ENCODE results near the gene APCDD1L.

The APCDD1L gene

DNA sequence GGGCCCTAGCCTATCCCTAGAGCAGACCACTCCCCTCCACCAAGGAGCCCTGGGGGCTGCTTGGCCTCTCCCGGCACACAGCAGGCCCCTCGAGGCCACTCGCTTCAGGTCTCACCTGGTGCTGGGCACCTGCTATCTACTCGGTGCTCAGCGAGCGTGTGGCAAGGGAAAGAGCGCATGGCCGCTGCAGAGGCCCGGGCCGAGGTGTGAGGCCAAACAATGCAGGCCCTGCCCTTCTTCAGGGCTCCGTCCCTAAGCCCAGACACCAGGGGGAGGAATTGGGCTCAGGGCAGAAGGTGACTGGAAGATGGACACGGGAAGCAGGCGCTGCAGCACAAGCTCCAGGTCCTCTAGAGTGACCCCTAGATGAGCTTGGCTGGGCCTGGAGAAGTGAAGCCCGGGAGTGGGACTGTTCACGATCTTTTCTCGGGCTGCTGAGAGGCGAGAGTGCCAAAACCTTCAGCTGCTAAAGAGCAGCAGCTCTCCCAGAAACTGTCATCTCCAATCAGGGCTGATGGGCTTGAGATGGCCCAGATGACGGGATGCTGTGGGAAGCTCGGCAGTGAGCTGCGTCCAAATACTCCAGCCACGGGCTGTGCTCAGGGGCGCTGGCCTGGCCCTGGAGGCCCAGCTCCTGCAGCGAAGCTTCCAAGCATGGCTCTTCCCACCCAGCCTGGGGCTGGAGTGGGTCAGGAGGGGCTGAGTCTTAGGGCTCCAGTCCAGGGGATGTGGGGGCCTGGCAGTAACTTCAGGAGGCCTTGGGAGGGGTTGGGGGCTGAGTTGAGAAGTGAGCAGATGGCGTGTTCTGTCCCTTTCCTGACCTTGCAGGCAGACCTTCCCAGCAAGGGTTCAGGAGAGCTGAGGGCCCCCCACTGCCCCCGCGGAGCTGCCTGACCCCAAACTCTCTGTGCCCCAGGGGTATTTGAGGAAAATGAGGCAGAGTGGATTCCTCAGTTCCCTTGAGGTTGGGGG, 43.7 kb downstream of the APCDD1L start:
- no peak overlapping the region for H3K27ac ChIP-seq (replicated peaks)
- no peak overlapping the region for H3K4me3 ChIP-seq (replicated peaks; ENCODE audit: insufficient read depth, low read length)
- DNase-seq (ENCODE audit: low read depth in 1 of 2, low spot score in 1 of 2), result no peak
- TF ChIP-seq GABPA (IDR thresholded peaks at IDR 0.05; ENCODE audit: low read depth) (no peak), SPI1 (IDR thresholded peaks at IDR 0.05; ENCODE audit: borderline replicate concordance, low read depth) (no peak), POLR2AphosphoS5 (IDR thresholded peaks at IDR 0.05; ENCODE audit: low read depth) (no peak)
- TF ChIP-seq, protein P1, sequence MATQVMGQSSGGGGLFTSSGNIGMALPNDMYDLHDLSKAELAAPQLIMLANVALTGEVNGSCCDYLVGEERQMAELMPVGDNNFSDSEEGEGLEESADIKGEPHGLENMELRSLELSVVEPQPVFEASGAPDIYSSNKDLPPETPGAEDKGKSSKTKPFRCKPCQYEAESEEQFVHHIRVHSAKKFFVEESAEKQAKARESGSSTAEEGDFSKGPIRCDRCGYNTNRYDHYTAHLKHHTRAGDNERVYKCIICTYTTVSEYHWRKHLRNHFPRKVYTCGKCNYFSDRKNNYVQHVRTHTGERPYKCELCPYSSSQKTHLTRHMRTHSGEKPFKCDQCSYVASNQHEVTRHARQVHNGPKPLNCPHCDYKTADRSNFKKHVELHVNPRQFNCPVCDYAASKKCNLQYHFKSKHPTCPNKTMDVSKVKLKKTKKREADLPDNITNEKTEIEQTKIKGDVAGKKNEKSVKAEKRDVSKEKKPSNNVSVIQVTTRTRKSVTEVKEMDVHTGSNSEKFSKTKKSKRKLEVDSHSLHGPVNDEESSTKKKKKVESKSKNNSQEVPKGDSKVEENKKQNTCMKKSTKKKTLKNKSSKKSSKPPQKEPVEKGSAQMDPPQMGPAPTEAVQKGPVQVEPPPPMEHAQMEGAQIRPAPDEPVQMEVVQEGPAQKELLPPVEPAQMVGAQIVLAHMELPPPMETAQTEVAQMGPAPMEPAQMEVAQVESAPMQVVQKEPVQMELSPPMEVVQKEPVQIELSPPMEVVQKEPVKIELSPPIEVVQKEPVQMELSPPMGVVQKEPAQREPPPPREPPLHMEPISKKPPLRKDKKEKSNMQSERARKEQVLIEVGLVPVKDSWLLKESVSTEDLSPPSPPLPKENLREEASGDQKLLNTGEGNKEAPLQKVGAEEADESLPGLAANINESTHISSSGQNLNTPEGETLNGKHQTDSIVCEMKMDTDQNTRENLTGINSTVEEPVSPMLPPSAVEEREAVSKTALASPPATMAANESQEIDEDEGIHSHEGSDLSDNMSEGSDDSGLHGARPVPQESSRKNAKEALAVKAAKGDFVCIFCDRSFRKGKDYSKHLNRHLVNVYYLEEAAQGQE (IDR thresholded peaks at IDR 0.05; ENCODE audit: insufficient replicate concordance, low read depth), result no peak
- TF ChIP-seq, protein P2, sequence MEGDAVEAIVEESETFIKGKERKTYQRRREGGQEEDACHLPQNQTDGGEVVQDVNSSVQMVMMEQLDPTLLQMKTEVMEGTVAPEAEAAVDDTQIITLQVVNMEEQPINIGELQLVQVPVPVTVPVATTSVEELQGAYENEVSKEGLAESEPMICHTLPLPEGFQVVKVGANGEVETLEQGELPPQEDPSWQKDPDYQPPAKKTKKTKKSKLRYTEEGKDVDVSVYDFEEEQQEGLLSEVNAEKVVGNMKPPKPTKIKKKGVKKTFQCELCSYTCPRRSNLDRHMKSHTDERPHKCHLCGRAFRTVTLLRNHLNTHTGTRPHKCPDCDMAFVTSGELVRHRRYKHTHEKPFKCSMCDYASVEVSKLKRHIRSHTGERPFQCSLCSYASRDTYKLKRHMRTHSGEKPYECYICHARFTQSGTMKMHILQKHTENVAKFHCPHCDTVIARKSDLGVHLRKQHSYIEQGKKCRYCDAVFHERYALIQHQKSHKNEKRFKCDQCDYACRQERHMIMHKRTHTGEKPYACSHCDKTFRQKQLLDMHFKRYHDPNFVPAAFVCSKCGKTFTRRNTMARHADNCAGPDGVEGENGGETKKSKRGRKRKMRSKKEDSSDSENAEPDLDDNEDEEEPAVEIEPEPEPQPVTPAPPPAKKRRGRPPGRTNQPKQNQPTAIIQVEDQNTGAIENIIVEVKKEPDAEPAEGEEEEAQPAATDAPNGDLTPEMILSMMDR (IDR thresholded peaks at IDR 0.05; ENCODE audit: insufficient read depth, low read length), result no peak
- no peaks in the 10 kb centered on the region for H3K27me3 ChIP-seq (ENCODE audit: insufficient read depth, poor library complexity, severe bottlenecking)

DNA sequence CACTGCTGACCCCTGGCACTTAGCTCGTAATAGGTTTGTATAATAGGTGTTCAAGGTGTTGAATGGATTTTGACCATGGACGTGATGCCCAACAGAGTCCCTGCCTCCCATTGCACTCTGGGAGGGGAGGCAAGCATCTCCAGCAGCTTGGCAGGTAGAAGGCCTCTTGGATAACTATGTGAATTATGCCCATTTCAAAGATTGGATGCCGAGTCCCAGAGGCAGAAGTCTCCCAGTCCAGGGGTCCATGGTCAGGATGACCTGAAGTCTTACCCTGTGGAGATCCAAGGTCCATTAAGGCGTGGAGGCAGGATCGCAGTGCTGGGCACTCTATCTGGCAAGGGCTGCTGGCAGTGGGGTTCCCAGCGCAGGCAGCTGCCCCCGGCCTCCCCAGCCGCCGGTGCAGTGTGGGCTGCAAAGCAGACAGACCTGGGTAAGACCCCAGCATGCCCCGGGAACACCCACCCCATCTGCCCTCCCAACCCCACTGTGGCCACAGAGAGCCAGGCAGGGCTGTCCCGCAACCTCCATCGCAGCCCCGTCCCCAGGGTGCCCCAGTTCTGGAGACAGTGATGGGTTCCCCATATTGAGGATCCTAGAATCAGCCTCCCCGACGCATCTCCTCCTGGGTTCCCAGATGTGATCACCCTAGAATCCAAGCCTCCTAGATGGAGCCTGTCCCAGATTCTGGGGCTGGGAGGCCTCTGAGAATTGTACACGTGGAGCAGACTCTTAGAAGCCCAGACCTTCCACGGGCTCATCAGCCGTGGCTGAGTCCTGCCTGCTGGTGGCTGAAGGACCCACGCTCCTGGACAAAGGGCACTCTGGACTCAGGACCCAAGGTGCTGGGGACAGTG, 44.6 kb downstream of the APCDD1L start:
- TF ChIP-seq POLR2AphosphoS5 (IDR thresholded peaks at IDR 0.05; ENCODE audit: low read depth) (no peak), GABPA (IDR thresholded peaks at IDR 0.05; ENCODE audit: low read depth) (no peak), SPI1 (IDR thresholded peaks at IDR 0.05; ENCODE audit: borderline replicate concordance, low read depth) (no peak)
- TF ChIP-seq, protein P2 (IDR thresholded peaks at IDR 0.05; ENCODE audit: insufficient read depth, low read length), result no peak
- Histone ChIP-seq H3K27ac (replicated peaks) (no peak overlapping the region), H3K27me3 (ENCODE audit: insufficient read depth, poor library complexity, severe bottlenecking) (no peaks in the 10 kb centered on the region), H3K4me3 (replicated peaks; ENCODE audit: insufficient read depth, low read length) (no peak overlapping the region)
- no peak for DNase-seq (ENCODE audit: low read depth in 1 of 2, low spot score in 1 of 2)

DNA sequence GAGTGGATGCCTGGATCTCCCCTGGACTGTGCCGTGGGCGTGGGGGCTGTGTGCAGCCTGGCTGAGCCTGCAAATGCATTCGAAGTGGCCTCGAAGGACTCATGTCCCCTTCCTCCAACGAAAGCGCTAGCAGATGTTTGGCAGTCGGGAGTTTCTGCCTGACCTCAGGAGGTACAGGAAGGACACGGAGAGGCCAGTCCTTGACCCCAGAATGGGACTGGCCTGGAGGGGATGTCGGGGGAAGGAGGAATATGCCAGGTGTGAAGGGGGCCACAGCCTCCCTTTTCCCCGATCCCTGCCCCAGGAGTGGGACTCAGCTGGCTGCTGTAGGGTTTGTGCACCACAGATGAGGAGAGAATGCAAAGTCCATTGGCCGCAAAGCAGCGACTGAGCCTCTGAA, 45.6 kb downstream of the APCDD1L start:
- TF ChIP-seq POLR2AphosphoS5 (IDR thresholded peaks at IDR 0.05; ENCODE audit: low read depth) (no peak), GABPA (IDR thresholded peaks at IDR 0.05; ENCODE audit: low read depth) (no peak), SPI1 (IDR thresholded peaks at IDR 0.05; ENCODE audit: borderline replicate concordance, low read depth) (no peak)
- TF ChIP-seq, protein P1 (IDR thresholded peaks at IDR 0.05; ENCODE audit: insufficient replicate concordance, low read depth), result no peak
- TF ChIP-seq, protein P2 (IDR thresholded peaks at IDR 0.05; ENCODE audit: insufficient read depth, low read length), result no peak
- H3K27ac ChIP-seq (replicated peaks), result no peak overlapping the region
- H3K27me3 ChIP-seq (ENCODE audit: insufficient read depth, poor library complexity, severe bottlenecking), result no peaks in the 10 kb centered on the region
- H3K4me3 ChIP-seq (replicated peaks; ENCODE audit: insufficient read depth, low read length), result no peak overlapping the region
- no peak for DNase-seq (ENCODE audit: low read depth in 1 of 2, low spot score in 1 of 2)

Measured in HL-60 (cell line).